Astrocyte (in vitro differentiated cells and primary cell): Measurements from ENCODE around the gene C9orf152. TPM values are rescaled to one million over a fixed set of nuclear protein-coding genes. Genes with fewer than 3 reads are reported as not detected.

ENCODE experiments used
- DNase-seq: peaks from one replicate; pipeline ENCODE4 v3.0.0-alpha.2; 2010; ENCODE audit warnings: low read depth
- FAIRE-seq: peaks from 2 replicates; lab custom pipeline; 2011; peaks lifted over from hg19 to GRCh38; lab: Jason Lieb, UNC
- H2AFZ ChIP-seq: 2 replicates; pipeline ENCODE4 v1.6.0; 2012; ENCODE audit warnings: low read depth, low read length, inconsistent platforms
- H3K27ac ChIP-seq: 2 replicates; pipeline ENCODE4 v1.5.1; 2011; ENCODE audit warnings: low read depth, low read length, inconsistent platforms
- H3K27me3 ChIP-seq: 2 replicates; pipeline ENCODE4 v1.6.0; 2011; ENCODE audit warnings: low read length, inconsistent platforms; ENCODE audit not compliant: insufficient read depth
- H3K36me3 ChIP-seq: 2 replicates; pipeline ENCODE4 v1.5.1; 2011; ENCODE audit warnings: low read length, inconsistent platforms; ENCODE audit not compliant: insufficient read depth
- H3K4me1 ChIP-seq: 2 replicates; pipeline ENCODE4 v1.5.1; 2011; ENCODE audit warnings: low read length, inconsistent platforms; ENCODE audit not compliant: insufficient read depth
- H3K4me2 ChIP-seq: 2 replicates; pipeline ENCODE4 v1.6.0; 2012; ENCODE audit warnings: low read length, inconsistent platforms
- H3K4me3 ChIP-seq: 2 replicates; pipeline ENCODE4 v1.5.1; 2011; ENCODE audit warnings: low read depth, mild to moderate bottlenecking, low read length, inconsistent platforms; ENCODE audit not compliant: insufficient read depth
- H3K79me2 ChIP-seq: 2 replicates; pipeline ENCODE4 v1.6.0; 2012; ENCODE audit warnings: mild to moderate bottlenecking, low read length, inconsistent platforms; ENCODE audit not compliant: insufficient read depth
- H3K9ac ChIP-seq: 2 replicates; pipeline ENCODE4 v1.6.0; 2012; ENCODE audit warnings: mild to moderate bottlenecking, low read length, inconsistent platforms
- H3K9me3 ChIP-seq: 2 replicates; pipeline ENCODE4 v1.5.1; 2012; ENCODE audit warnings: low read depth, mild to moderate bottlenecking, low read length, inconsistent platforms; ENCODE audit not compliant: insufficient read depth
- H4K20me1 ChIP-seq: 2 replicates; pipeline ENCODE4 v1.6.0; 2012; ENCODE audit warnings: low read length, inconsistent platforms; ENCODE audit not compliant: insufficient read depth
- H3K27ac Mint-ChIP-seq: one replicate; pipeline ENCODE4 v1.8.0; 2021; ENCODE audit warnings: mild to moderate bottlenecking, mixed read lengths; ENCODE audit not compliant: unreplicated experiment
- H3K27me3 Mint-ChIP-seq: one replicate; pipeline ENCODE4 v1.8.0; 2021; ENCODE audit warnings: low read depth, mixed read lengths; ENCODE audit not compliant: unreplicated experiment
- H3K36me3 Mint-ChIP-seq: one replicate; pipeline ENCODE4 v1.8.0; 2021; ENCODE audit warnings: low read depth, mixed read lengths; ENCODE audit not compliant: unreplicated experiment
- H3K4me1 Mint-ChIP-seq: one replicate; pipeline ENCODE4 v1.8.0; 2021; ENCODE audit warnings: low read depth, mixed read lengths; ENCODE audit not compliant: unreplicated experiment
- H3K4me3 Mint-ChIP-seq: one replicate; pipeline ENCODE4 v1.8.0; 2021; ENCODE audit warnings: mild to moderate bottlenecking, moderate library complexity, mixed read lengths; ENCODE audit not compliant: unreplicated experiment
- H3K9me3 Mint-ChIP-seq: one replicate; pipeline ENCODE4 v1.8.0; 2021; ENCODE audit warnings: mild to moderate bottlenecking, mixed read lengths; ENCODE audit not compliant: unreplicated experiment
- CTCF ChIP-seq: IDR thresholded peaks from 2 replicates; pipeline ENCODE4 v1.5.1; 2011; ENCODE audit warnings: low read depth, mild to moderate bottlenecking, inconsistent platforms, low read length, moderate library complexity; ENCODE audit not compliant: insufficient read depth
- EZH2 ChIP-seq: IDR thresholded peaks from 2 replicates; pipeline ENCODE4 v1.6.1; 2012; ENCODE audit warnings: mild to moderate bottlenecking, low read length, inconsistent platforms; ENCODE audit not compliant: insufficient read depth
- total RNA-seq: library from RNA; stranded (reverse); gene quantifications from 2 replicates; pipeline ENCODE4 v1.2.1, GENCODE V29; 2021

Gene C9orf152
- total RNA-seq, 1 donor from 2014 or later: 0.07 TPM

DNA sequence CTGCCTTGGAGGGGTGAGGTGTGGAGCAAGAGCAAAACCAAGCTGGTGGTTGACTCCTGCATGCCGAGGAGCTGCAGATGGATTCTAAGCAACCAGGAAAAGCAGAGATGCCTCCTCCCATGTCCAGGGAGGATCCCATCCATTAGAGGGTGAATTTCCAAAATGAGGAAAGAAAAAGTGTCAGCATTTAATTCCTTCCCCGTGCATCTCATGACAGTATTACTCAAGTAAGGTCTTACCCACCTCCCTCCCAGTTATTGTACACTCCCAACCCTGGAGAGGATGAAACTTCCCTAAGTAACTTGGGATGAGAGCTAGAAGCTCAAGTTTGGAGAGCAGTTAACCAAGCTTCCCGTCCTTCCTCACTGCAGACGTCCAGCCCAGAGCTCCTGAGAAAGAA lies 19.9 kb downstream of the C9orf152 start:
- no peak overlapping the region for H3K27ac Mint-ChIP-seq

GRCh38 chr9:110187126-110187525 lies 20.8 kb downstream of the C9orf152 start:
- Histone ChIP-seq H3K36me3 (no peaks in the 10 kb centered on the region), H3K27me3 (no peaks in the 10 kb centered on the region), H3K4me1 (no peaks in the 10 kb centered on the region), H3K9ac (no peak overlapping the region), H4K20me1 (no peaks in the 10 kb centered on the region), H3K9me3 (no peaks in the 10 kb centered on the region), H2AFZ (no peak overlapping the region), H3K4me2 (no peak overlapping the region), H3K79me2 (no peaks in the 10 kb centered on the region), H3K27ac (no peak overlapping the region), H3K4me3 (no peak overlapping the region)
- Mint-ChIP-seq H3K27me3 (no peaks in the 10 kb centered on the region), H3K9me3 (peaks cover 2% of the 10 kb centered on the region), H3K36me3 (no peaks in the 10 kb centered on the region), H3K27ac (no peak overlapping the region), H3K4me1 (peaks cover 2% of the 10 kb centered on the region), H3K4me3 (no peak overlapping the region)
- FAIRE-seq: no peak
- TF ChIP-seq CTCF: no peak
- TF ChIP-seq EZH2: no peak
- DNase-seq: no peak

More for the DNA sequence above, 19.9 kb downstream of the C9orf152 start:
- no peaks in the 10 kb centered on the region for H3K9me3 ChIP-seq
- H3K4me2 ChIP-seq: no peak overlapping the region
- H3K79me2 ChIP-seq: no peaks in the 10 kb centered on the region
- no peak for FAIRE-seq
- peaks cover 2% of the 10 kb centered on the region for H3K9me3 Mint-ChIP-seq
- no peak overlapping the region for H2AFZ ChIP-seq
- H3K9ac ChIP-seq: no peak overlapping the region
- no peak overlapping the region for H3K4me3 ChIP-seq
- no peaks in the 10 kb centered on the region for H3K36me3 Mint-ChIP-seq
- no peak for TF ChIP-seq EZH2
- TF ChIP-seq CTCF: no peak
- no peaks in the 10 kb centered on the region for H3K27me3 Mint-ChIP-seq
- no peaks in the 10 kb centered on the region for H3K36me3 ChIP-seq
- no peak overlapping the region for H3K27ac ChIP-seq
- H3K4me1 Mint-ChIP-seq: peaks cover 9% of the 10 kb centered on the region
- no peaks in the 10 kb centered on the region for H4K20me1 ChIP-seq
- no peak overlapping the region for H3K4me3 Mint-ChIP-seq
- no peaks in the 10 kb centered on the region for H3K27me3 ChIP-seq
- DNase-seq: no peak
- H3K4me1 ChIP-seq: peaks cover 4% of the 10 kb centered on the region

DNA sequence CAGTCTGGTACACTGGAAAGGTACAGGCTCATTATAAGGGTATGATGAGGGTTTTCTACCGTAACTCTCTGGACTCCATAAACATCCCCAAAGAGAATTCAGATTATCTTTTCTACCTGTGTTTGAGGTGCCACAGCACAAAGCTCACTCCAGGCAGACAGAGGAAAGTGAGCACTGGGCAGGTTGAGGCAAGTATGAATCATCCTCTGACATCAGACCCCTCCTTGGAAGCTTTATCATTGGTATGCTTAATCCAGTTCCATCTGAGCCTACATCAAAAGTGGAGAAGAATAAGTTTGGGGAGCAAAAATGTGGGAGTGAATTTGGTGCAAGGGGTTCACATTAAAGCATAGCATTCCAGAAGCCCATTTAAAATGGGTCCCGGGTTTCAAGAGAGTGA lies 21.7 kb downstream of the C9orf152 start:
- no peaks in the 10 kb centered on the region for H3K27me3 Mint-ChIP-seq
- H3K36me3 Mint-ChIP-seq: no peaks in the 10 kb centered on the region
- H3K79me2 ChIP-seq: no peaks in the 10 kb centered on the region
- no peak overlapping the region for H3K4me2 ChIP-seq
- H3K9me3 ChIP-seq: no peaks in the 10 kb centered on the region
- no peak overlapping the region for H3K9ac ChIP-seq
- no peak for DNase-seq
- no peak overlapping the region for H2AFZ ChIP-seq
- H3K27ac ChIP-seq: no peak overlapping the region
- H3K4me3 ChIP-seq: no peak overlapping the region
- H3K9me3 Mint-ChIP-seq: peaks cover 2% of the 10 kb centered on the region
- no peaks in the 10 kb centered on the region for H3K36me3 ChIP-seq
- H3K27ac Mint-ChIP-seq: no peak overlapping the region
- H3K4me1 Mint-ChIP-seq: peaks cover 2% of the 10 kb centered on the region
- H3K27me3 ChIP-seq: no peaks in the 10 kb centered on the region
- H3K4me1 ChIP-seq: no peaks in the 10 kb centered on the region
- H3K4me3 Mint-ChIP-seq: no peak overlapping the region
- TF ChIP-seq EZH2 (no peak), CTCF (no peak)
- no peak for FAIRE-seq
- no peaks in the 10 kb centered on the region for H4K20me1 ChIP-seq
